Adrenal gland (tissue), 5 donors: ENCODE data around the gene REPS2.

Source experiments
- CTCF ChIP-seq, 6 experiments: fragments of 450-650 bp in 4 of 6; fragments of 200-600 bp in 2 of 6; sonication (generic) in 1 of 6; IDR thresholded peaks; 1 replicate in 5 of 6; 2 replicates in 1 of 6; pipeline versions ENCODE4 v1.5.1 to v1.8.0; 2016 to 2021; ENCODE audit warnings: antibody characterized with exemption in 6 of 6, mild to moderate bottlenecking in 2 of 6, moderate library complexity in 1 of 6
- POLR2A ChIP-seq, 2 donors: fragments of 450-650 bp; IDR thresholded peaks; one replicate each; pipeline ENCODE4 v1.6.1; 2017; ENCODE audit warnings: antibody characterized with exemption in 2 of 2, mild to moderate bottlenecking in 2 of 2, moderate library complexity in 1 of 2
- donor health status: DM: no; HTN: no; CAD: no.

GRCh38 chrX:16978193-16978984 is 31.9 kb downstream of the REPS2 start:
- no peak for TF ChIP-seq CTCF (IDR thresholded peaks at IDR 0.05)
- no peak for TF ChIP-seq POLR2A (IDR thresholded peaks at IDR 0.05)
